ENCODE results near the gene PHF14. TPM values are rescaled to one million over a fixed set of nuclear protein-coding genes. Genes with fewer than 3 reads are reported as not detected.

The PHF14 gene
- total and polyA plus RNA-seq, 2 experiments from 2014 or later: 72.0 to 87.9 TPM

DNA sequence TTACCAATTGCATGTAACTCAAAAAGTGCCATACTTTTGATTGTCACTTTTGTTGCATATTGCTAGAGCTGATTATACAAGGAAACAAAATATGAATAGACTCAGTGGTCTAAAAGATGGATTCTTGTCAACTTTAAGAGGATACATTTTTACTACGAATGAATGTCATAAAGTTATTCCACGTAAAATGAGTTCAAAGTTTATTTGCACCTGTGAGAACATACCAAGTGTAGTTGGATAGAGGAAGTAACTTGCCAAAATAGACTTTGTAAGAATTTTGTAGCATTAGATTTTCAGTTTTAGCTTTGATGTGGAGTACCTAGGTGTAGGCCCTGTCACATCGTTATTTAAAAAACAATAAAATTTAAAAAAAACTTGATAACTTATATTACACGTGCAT is 106.2 kb downstream of the PHF14 start:
- H3K9me3 Mint-ChIP-seq: peaks cover 19% of the 10 kb centered on the region
- Histone ChIP-seq H3K4me2 (no peak overlapping the region), H4K20me1 (replicated peaks; ENCODE audit: insufficient read depth) (no peaks in the 10 kb centered on the region), H3K4me3 (no peak overlapping the region), H3K79me2 (replicated peaks; ENCODE audit: insufficient read depth) (no peaks in the 10 kb centered on the region), H3K27me3 (ENCODE audit: insufficient read depth) (no peaks in the 10 kb centered on the region), H3K9me2 (ENCODE audit: insufficient read depth) (no peaks in the 10 kb centered on the region), H3K36me3 (ENCODE audit: insufficient read depth) (no peaks in the 10 kb centered on the region; the same call in 1 of the 2 replicates), H3F3A (replicated peaks; ENCODE audit: low read depth) (no peaks in the 10 kb centered on the region), H2AFZ (no peak overlapping the region), H3K27ac (ENCODE audit: low read depth) (no peak overlapping the region), H3K4me1 (ENCODE audit: insufficient read depth) (peaks cover 10% of the 10 kb centered on the region)
- no peak overlapping the region for H3K27ac Mint-ChIP-seq
- H3K36me3 Mint-ChIP-seq (ENCODE audit: low read depth): peaks cover 27% of the 10 kb centered on the region
- DNase-seq (ENCODE audit: low spot score): no peak
- TF ChIP-seq, protein P1, sequence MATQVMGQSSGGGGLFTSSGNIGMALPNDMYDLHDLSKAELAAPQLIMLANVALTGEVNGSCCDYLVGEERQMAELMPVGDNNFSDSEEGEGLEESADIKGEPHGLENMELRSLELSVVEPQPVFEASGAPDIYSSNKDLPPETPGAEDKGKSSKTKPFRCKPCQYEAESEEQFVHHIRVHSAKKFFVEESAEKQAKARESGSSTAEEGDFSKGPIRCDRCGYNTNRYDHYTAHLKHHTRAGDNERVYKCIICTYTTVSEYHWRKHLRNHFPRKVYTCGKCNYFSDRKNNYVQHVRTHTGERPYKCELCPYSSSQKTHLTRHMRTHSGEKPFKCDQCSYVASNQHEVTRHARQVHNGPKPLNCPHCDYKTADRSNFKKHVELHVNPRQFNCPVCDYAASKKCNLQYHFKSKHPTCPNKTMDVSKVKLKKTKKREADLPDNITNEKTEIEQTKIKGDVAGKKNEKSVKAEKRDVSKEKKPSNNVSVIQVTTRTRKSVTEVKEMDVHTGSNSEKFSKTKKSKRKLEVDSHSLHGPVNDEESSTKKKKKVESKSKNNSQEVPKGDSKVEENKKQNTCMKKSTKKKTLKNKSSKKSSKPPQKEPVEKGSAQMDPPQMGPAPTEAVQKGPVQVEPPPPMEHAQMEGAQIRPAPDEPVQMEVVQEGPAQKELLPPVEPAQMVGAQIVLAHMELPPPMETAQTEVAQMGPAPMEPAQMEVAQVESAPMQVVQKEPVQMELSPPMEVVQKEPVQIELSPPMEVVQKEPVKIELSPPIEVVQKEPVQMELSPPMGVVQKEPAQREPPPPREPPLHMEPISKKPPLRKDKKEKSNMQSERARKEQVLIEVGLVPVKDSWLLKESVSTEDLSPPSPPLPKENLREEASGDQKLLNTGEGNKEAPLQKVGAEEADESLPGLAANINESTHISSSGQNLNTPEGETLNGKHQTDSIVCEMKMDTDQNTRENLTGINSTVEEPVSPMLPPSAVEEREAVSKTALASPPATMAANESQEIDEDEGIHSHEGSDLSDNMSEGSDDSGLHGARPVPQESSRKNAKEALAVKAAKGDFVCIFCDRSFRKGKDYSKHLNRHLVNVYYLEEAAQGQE (IDR thresholded peaks at IDR 0.05; ENCODE audit: unreplicated experiment): no peak
- TF ChIP-seq, protein P2, sequence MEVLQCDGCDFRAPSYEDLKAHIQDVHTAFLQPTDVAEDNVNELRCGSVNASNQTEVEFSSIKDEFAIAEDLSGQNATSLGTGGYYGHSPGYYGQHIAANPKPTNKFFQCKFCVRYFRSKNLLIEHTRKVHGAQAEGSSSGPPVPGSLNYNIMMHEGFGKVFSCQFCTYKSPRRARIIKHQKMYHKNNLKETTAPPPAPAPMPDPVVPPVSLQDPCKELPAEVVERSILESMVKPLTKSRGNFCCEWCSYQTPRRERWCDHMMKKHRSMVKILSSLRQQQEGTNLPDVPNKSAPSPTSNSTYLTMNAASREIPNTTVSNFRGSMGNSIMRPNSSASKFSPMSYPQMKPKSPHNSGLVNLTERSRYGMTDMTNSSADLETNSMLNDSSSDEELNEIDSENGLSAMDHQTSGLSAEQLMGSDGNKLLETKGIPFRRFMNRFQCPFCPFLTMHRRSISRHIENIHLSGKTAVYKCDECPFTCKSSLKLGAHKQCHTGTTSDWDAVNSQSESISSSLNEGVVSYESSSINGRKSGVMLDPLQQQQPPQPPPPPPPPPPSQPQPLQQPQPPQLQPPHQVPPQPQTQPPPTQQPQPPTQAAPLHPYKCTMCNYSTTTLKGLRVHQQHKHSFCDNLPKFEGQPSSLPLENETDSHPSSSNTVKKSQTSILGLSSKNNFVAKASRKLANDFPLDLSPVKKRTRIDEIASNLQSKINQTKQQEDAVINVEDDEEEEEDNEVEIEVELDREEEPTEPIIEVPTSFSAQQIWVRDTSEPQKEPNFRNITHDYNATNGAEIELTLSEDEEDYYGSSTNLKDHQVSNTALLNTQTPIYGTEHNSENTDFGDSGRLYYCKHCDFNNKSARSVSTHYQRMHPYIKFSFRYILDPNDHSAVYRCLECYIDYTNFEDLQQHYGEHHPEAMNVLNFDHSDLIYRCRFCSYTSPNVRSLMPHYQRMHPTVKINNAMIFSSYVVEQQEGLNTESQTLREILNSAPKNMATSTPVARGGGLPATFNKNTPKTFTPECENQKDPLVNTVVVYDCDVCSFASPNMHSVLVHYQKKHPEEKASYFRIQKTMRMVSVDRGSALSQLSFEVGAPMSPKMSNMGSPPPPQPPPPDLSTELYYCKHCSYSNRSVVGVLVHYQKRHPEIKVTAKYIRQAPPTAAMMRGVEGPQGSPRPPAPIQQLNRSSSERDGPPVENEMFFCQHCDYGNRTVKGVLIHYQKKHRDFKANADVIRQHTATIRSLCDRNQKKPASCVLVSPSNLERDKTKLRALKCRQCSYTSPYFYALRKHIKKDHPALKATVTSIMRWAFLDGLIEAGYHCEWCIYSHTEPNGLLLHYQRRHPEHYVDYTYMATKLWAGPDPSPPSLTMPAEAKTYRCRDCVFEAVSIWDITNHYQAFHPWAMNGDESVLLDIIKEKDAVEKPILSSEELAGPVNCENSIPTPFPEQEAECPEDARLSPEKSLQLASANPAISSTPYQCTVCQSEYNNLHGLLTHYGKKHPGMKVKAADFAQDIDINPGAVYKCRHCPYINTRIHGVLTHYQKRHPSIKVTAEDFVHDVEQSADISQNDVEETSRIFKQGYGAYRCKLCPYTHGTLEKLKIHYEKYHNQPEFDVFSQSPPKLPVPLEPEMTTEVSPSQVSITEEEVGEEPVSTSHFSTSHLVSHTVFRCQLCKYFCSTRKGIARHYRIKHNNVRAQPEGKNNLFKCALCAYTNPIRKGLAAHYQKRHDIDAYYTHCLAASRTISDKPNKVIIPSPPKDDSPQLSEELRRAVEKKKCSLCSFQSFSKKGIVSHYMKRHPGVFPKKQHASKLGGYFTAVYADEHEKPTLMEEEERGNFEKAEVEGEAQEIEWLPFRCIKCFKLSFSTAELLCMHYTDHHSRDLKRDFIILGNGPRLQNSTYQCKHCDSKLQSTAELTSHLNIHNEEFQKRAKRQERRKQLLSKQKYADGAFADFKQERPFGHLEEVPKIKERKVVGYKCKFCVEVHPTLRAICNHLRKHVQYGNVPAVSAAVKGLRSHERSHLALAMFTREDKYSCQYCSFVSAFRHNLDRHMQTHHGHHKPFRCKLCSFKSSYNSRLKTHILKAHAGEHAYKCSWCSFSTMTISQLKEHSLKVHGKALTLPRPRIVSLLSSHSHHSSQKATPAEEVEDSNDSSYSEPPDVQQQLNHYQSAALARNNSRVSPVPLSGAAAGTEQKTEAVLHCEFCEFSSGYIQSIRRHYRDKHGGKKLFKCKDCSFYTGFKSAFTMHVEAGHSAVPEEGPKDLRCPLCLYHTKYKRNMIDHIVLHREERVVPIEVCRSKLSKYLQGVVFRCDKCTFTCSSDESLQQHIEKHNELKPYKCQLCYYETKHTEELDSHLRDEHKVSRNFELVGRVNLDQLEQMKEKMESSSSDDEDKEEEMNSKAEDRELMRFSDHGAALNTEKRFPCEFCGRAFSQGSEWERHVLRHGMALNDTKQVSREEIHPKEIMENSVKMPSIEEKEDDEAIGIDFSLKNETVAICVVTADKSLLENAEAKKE (CRISPR knock-in tag; IDR thresholded peaks at IDR 0.05): no peak
- no peak for ATAC-seq
- H3K4me3 Mint-ChIP-seq: no peak overlapping the region
- peaks cover 6% of the 10 kb centered on the region; the same call in 2 of the 3 replicates for H3K4me1 Mint-ChIP-seq
- H3K27me3 Mint-ChIP-seq (ENCODE audit: insufficient read depth, low read depth, poor library complexity): peaks cover 1% of the 10 kb centered on the region
